ENCODE results near the gene DYNAP.

DNA sequence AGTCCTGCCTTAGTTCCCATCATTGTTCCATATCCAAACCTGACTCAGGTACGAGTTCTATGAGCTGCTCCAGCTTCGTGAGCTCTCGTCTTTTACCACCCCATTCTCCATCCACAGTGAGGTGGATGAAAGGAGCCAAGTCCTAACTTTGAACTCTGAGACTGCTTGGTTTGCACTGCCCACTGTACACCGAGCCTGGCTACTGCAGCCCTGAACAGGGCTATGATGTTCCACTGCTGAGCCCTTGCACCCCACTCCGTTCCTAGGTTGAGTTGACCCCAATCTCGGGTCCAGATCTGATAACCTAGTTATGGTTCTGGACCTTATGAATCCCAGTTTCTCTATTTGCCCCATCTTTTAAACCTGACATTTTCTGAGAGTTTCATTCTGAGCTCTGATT is 5.3 kb upstream of the DYNAP start:
- TF ChIP-seq, protein P1, sequence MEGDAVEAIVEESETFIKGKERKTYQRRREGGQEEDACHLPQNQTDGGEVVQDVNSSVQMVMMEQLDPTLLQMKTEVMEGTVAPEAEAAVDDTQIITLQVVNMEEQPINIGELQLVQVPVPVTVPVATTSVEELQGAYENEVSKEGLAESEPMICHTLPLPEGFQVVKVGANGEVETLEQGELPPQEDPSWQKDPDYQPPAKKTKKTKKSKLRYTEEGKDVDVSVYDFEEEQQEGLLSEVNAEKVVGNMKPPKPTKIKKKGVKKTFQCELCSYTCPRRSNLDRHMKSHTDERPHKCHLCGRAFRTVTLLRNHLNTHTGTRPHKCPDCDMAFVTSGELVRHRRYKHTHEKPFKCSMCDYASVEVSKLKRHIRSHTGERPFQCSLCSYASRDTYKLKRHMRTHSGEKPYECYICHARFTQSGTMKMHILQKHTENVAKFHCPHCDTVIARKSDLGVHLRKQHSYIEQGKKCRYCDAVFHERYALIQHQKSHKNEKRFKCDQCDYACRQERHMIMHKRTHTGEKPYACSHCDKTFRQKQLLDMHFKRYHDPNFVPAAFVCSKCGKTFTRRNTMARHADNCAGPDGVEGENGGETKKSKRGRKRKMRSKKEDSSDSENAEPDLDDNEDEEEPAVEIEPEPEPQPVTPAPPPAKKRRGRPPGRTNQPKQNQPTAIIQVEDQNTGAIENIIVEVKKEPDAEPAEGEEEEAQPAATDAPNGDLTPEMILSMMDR (IDR thresholded peaks at IDR 0.05; ENCODE audit: insufficient read depth, low read length) = no peak
- TF ChIP-seq, protein P2, sequence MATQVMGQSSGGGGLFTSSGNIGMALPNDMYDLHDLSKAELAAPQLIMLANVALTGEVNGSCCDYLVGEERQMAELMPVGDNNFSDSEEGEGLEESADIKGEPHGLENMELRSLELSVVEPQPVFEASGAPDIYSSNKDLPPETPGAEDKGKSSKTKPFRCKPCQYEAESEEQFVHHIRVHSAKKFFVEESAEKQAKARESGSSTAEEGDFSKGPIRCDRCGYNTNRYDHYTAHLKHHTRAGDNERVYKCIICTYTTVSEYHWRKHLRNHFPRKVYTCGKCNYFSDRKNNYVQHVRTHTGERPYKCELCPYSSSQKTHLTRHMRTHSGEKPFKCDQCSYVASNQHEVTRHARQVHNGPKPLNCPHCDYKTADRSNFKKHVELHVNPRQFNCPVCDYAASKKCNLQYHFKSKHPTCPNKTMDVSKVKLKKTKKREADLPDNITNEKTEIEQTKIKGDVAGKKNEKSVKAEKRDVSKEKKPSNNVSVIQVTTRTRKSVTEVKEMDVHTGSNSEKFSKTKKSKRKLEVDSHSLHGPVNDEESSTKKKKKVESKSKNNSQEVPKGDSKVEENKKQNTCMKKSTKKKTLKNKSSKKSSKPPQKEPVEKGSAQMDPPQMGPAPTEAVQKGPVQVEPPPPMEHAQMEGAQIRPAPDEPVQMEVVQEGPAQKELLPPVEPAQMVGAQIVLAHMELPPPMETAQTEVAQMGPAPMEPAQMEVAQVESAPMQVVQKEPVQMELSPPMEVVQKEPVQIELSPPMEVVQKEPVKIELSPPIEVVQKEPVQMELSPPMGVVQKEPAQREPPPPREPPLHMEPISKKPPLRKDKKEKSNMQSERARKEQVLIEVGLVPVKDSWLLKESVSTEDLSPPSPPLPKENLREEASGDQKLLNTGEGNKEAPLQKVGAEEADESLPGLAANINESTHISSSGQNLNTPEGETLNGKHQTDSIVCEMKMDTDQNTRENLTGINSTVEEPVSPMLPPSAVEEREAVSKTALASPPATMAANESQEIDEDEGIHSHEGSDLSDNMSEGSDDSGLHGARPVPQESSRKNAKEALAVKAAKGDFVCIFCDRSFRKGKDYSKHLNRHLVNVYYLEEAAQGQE (IDR thresholded peaks at IDR 0.05; ENCODE audit: insufficient replicate concordance, low read depth) = no peak
- no peak for TF ChIP-seq GABPA (IDR thresholded peaks at IDR 0.05; ENCODE audit: low read depth)
